ENCODE results near the gene GPD2. TPM values are rescaled to one million over a fixed set of nuclear protein-coding genes. Genes with fewer than 3 reads are reported as not detected.
A peak's percentile ranks its signal among the peaks of the same experiment; 100 is the strongest.

Gene GPD2
- total and polyA plus RNA-seq, 10 of the 15 experiments (the other 5 are each of a cell fraction or from before 2014, with no cell fraction given): 10.0 to 73.5 (median 43.4) TPM

DNA sequence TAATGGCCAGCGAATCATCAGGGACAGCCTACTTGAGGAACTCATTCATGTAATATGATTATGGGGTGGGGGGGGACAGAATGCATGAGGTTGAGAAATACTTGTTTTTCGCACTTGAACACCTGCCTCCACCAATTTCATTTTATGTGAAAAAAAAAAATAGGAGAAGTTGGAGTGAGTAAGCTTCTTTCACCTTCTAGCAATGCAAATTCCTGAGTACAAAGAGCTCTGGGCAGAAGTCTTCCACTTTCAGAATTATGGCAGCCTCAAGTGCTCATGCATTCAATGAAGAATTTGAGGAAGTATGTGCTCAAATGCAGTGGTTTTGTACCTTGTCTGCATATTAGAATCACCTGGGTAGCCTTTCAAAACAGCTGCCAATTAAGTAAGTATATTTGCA is 40.1 kb upstream of the GPD2 start (continued):
- TF ChIP-seq, protein P1, sequence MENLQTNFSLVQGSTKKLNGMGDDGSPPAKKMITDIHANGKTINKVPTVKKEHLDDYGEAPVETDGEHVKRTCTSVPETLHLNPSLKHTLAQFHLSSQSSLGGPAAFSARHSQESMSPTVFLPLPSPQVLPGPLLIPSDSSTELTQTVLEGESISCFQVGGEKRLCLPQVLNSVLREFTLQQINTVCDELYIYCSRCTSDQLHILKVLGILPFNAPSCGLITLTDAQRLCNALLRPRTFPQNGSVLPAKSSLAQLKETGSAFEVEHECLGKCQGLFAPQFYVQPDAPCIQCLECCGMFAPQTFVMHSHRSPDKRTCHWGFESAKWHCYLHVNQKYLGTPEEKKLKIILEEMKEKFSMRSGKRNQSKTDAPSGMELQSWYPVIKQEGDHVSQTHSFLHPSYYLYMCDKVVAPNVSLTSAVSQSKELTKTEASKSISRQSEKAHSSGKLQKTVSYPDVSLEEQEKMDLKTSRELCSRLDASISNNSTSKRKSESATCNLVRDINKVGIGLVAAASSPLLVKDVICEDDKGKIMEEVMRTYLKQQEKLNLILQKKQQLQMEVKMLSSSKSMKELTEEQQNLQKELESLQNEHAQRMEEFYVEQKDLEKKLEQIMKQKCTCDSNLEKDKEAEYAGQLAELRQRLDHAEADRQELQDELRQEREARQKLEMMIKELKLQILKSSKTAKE (IDR thresholded peaks at IDR 0.05; ENCODE audit: low read depth, poor library complexity, severe bottlenecking): peak; percentile 41
- peak; percentile 70; the same call in 1 of the 2 replicates for TF ChIP-seq ZNF384 (IDR thresholded peaks at IDR 0.05; ENCODE audit: borderline replicate concordance, low read depth, low read length)
- no peak for TF ChIP-seq ZNF207 (IDR thresholded peaks at IDR 0.05; ENCODE audit: borderline replicate concordance)
- TF ChIP-seq MEF2A (IDR thresholded peaks at IDR 0.05; ENCODE audit: insufficient read depth, low read depth, low read length): 0 out of 2 replicates have a peak, but pooled peaks have one; percentile 21
- TF ChIP-seq SIX5 (IDR thresholded peaks at IDR 0.05; ENCODE audit: low read depth, low read length, severe bottlenecking): no peak
- peak; percentile 35; the same call in 1 of the 2 replicates for TF ChIP-seq PAX5 (IDR thresholded peaks at IDR 0.05; ENCODE audit: borderline replicate concordance, low read depth, low read length)
- TF ChIP-seq EED (IDR thresholded peaks at IDR 0.05; ENCODE audit: low read depth): peak; percentile 74
- no peak for TF ChIP-seq MTA3 (IDR thresholded peaks at IDR 0.05; ENCODE audit: borderline replicate concordance, low read length)
- TF ChIP-seq, protein P2, sequence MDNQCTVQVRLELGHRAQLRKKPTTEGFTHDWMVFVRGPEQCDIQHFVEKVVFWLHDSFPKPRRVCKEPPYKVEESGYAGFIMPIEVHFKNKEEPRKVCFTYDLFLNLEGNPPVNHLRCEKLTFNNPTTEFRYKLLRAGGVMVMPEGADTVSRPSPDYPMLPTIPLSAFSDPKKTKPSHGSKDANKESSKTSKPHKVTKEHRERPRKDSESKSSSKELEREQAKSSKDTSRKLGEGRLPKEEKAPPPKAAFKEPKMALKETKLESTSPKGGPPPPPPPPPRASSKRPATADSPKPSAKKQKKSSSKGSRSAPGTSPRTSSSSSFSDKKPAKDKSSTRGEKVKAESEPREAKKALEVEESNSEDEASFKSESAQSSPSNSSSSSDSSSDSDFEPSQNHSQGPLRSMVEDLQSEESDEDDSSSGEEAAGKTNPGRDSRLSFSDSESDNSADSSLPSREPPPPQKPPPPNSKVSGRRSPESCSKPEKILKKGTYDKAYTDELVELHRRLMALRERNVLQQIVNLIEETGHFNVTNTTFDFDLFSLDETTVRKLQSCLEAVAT (IDR thresholded peaks at IDR 0.05): peak; percentile 17; the same call in 1 of the 2 replicates
- peak; percentile 31; the same call in 1 of the 2 replicates for TF ChIP-seq BACH1 (IDR thresholded peaks at IDR 0.05; ENCODE audit: borderline replicate concordance)
- 0 out of 2 replicates have a peak, but pooled peaks have one; percentile 41 for TF ChIP-seq CBX5 (IDR thresholded peaks at IDR 0.05; ENCODE audit: low read depth)
- TF ChIP-seq TCF7 (IDR thresholded peaks at IDR 0.05; ENCODE audit: borderline replicate concordance): no peak
- TF ChIP-seq, protein P3, sequence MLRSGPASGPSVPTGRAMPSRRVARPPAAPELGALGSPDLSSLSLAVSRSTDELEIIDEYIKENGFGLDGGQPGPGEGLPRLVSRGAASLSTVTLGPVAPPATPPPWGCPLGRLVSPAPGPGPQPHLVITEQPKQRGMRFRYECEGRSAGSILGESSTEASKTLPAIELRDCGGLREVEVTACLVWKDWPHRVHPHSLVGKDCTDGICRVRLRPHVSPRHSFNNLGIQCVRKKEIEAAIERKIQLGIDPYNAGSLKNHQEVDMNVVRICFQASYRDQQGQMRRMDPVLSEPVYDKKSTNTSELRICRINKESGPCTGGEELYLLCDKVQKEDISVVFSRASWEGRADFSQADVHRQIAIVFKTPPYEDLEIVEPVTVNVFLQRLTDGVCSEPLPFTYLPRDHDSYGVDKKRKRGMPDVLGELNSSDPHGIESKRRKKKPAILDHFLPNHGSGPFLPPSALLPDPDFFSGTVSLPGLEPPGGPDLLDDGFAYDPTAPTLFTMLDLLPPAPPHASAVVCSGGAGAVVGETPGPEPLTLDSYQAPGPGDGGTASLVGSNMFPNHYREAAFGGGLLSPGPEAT (IDR thresholded peaks at IDR 0.05; ENCODE audit: low read depth): peak; percentile 81
- TF ChIP-seq, protein P4, sequence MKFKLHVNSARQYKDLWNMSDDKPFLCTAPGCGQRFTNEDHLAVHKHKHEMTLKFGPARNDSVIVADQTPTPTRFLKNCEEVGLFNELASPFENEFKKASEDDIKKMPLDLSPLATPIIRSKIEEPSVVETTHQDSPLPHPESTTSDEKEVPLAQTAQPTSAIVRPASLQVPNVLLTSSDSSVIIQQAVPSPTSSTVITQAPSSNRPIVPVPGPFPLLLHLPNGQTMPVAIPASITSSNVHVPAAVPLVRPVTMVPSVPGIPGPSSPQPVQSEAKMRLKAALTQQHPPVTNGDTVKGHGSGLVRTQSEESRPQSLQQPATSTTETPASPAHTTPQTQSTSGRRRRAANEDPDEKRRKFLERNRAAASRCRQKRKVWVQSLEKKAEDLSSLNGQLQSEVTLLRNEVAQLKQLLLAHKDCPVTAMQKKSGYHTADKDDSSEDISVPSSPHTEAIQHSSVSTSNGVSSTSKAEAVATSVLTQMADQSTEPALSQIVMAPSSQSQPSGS (IDR thresholded peaks at IDR 0.05; ENCODE audit: low read length): peak; percentile 73
- TF ChIP-seq CBX3 (IDR thresholded peaks at IDR 0.05; ENCODE audit: borderline replicate concordance, low read depth): no peak
- TF ChIP-seq ZBED1 (IDR thresholded peaks at IDR 0.05; ENCODE audit: borderline replicate concordance): no peak
- no peak for TF ChIP-seq ZSCAN29 (IDR thresholded peaks at IDR 0.05)
- TF ChIP-seq EP300 (IDR thresholded peaks at IDR 0.05; ENCODE audit: borderline replicate concordance in 1 of 2, control insufficient read depth in 1 of 2, low read depth in 2 of 2, low read length in 2 of 2): peak in 1 of 2 experiments; percentile 53; a peak in 1 of 4 replicates
- TF ChIP-seq ZNF274 (IDR thresholded peaks at IDR 0.05; ENCODE audit: insufficient read depth, insufficient read length): no peak
- peak; percentile 82 to 86 for TF ChIP-seq IKZF2 (IDR thresholded peaks at IDR 0.05)
- TF ChIP-seq JUND (IDR thresholded peaks at IDR 0.05; ENCODE audit: low read depth, low read length): no peak
- peak; percentile 50; the same call in 1 of the 3 replicates for TF ChIP-seq POU2F2 (IDR thresholded peaks at IDR 0.05; ENCODE audit: borderline replicate concordance, low read depth, low read length)
- no peak for TF ChIP-seq NR2F1 (conservative IDR thresholded peaks at IDR 0.05)
- TF ChIP-seq JUNB (IDR thresholded peaks at IDR 0.05): peak; percentile 33

Data from GM12878 (cell line).